GM19240 (cell line): ENCODE results near the gene DNAI1.
"Not testable (repeated sequence)": the region's sequence is repeated elsewhere in the genome, so short reads cannot be mapped to it uniquely, and the experiment has no call there.

ENCODE experiments used
- DNase-seq: peaks from one replicate; pipeline ENCODE4 v3.0.0; 2011; ENCODE audit warnings: low spot score; ENCODE audit not compliant: insufficient read length

Gene DNAI1

DNA sequence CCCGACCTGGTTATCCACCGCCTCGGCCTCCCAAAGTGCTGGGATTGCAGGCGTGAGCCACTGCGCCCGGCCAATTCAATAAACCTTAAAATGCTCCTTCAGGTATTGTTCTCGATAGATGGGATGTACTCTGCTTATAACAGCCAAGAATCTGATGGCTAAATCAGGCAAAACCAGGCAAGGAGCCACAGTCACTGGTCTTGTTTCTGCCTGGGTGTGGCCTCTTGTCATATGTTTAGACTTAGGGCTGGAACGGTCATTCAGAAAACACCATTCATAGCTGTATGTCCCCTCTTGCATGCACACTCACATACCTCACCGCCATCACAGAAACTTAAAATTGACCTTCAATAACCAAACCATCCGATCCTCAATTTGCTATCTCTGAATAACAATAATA is 8.0 kb upstream of the DNAI1 start:
- no peak for DNase-seq

GRCh38 chr9:34451135-34451534 is 7.5 kb upstream of the DNAI1 start:
- no peak for DNase-seq

GRCh38 chr9:34451545-34451944 is 7.1 kb upstream of the DNAI1 start:
- DNase-seq: no peak

DNA sequence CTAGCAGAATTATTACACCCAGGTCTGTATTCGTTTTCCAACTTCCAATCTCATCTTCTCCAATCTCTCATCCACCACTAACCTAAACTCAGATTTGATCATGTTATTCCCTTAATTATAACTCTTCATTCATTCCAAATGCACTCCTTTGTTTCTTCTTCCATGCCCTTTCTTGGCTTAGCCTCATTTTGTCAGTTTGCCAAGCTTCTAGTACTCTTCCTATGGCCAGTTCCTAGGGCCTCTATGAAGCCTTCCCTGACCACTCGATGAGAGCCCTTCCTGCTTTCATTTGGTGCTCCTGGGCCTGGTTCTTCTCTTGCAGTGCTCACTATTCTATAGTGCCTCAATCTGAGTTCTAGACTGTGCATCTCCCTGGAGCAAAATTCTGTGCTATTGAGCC is 6.0 kb upstream of the DNAI1 start:
- DNase-seq: no peak

- no peak for DNase-seq
Measured at GRCh38 chr9:34454571-34455065, 4.0 kb upstream of the DNAI1 start.

DNA sequence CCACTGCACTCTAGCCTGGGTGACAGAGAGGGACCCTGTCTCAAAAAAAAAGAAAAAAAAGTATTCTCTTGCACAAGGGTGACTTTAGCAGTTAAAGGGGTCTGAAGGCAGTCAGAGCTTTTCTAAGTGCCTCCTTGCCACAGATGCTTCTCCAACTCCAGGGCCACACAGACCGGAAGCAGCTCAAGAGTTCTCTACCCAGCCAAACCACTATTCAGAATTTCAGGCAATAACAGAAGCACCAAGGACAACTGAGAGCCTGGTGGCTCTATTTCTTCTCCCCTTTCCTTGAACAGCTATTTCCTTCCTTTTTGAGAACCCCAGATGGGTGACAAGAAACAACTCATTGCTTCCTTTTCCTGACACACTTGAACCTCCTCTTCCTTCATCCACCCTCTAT is 2.5 kb upstream of the DNAI1 start:
- DNase-seq: no peak

- no peak for DNase-seq
Measured at GRCh38 chr9:34456746-34457145, 1.9 kb upstream of the DNAI1 start.

DNA sequence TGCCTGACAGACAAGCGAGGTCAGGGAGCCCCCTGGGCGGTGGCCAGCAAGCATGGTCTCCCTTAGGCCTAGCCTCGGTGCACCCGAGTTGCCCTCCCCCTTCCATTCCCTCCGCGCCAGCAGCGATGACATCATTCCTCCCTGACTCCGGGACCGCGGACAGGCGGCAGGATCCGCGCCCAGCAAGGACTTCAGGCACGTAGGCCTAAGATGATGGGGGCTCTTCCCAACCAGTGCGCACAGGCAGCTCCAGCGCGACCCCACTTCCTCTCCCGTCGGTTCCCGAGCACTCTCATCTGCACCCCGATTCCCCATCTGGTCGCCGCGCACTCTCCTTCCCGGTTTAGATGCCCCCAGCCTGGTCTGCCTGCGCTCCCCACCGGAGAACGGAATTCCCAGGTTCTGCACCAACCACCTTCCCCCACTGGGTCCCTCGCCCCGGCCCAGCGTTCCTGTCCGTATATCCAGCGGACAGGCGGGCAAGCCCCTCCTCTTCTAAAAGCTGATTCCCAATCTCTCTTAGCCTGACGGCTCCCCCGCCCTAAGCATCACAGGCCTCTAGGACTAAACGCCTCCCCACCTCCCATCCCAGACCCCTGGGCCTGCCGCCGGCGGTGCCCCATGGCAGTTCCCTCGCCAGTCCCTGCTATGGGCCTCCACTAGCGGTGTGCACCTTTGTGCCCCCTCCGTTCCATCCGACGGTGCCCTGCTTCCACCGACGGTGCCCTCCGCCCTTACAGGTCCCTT is 1.2 kb upstream of the DNAI1 start:
- no peak for DNase-seq

- no peak for DNase-seq
Measured at GRCh38 chr9:34458959-34459340, 345 bp downstream of the DNAI1 start.

DNA sequence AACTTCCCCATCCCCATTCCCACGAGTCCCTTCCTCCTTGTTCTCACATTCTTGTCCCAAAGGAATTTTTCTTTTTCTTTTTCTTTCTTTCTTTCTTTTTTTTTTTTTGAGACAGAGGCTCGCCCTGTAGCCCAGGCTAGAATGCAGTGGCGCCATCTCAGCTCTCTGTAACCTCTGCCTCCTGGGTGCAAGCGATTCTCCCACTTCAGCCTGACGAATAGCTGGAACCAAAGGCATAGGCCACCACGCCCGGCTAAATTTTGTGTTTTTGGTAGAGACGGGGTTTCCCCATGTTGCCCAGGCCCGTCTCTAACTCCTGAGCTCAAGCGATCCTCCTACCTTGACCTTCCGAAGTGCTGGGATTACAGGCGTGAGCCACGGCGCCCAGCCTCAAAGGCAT is 751 bp downstream of the DNAI1 start:
- DNase-seq: no peak

- no peak for DNase-seq
Measured at GRCh38 chr9:34459941-34460340, 1.3 kb downstream of the DNAI1 start.

DNA sequence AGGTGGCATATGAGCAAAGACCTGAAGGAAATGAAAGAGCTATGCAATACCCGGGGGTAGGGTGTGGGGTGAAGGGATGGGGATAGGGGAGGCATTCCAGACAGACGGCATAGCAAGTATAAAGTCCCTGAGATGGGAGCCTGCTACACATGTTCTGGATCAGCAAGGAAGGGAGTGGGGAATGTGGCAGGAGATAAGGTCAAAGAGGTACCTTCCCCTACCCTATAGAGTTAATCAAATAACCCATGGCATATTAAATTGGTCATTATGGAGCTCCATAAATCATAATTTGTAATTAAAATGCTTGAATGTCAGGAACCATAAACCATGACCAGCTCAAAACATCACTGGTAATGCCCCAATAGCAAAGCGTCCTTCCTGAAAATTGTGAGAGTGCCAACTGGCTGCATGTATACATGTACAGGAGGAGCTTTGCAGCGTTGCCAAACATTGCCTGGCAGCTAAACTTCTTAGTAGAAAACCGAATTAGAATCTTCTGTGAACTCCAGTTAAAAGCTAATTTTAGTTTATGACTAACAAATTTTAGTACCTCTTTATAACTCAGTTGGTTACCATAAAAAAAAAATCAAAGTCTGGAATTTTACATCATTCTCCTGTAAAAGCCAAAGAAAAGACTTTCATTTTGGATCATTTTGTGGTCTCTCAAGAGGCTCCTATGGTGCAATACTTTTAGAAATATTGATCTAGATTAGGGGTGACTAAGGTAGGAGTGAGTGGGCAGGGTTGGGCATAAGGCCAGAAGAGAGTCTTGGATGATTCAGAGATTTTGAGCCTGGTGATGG is 4.7 kb downstream of the DNAI1 start:
- DNase-seq: no peak

DNA sequence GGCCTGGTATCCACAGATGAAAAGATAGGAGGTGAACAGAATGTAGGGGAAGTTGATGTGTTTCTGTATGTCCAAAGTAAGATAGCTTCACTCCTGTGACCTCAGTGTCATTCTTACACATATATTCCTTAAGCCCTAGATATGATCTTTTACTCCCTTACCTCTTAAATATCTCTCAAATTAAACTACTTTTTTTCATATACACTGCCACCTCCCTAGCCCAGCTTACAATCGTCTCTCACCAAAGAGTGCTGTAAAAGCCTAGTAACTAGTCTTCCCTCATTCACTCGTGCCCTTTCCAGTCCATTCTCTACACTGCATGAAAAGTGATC is 5.3 kb downstream of the DNAI1 start:
- no peak for DNase-seq

- DNase-seq: no peak
Measured at GRCh38 chr9:34464571-34464970, 6.0 kb downstream of the DNAI1 start.

DNA sequence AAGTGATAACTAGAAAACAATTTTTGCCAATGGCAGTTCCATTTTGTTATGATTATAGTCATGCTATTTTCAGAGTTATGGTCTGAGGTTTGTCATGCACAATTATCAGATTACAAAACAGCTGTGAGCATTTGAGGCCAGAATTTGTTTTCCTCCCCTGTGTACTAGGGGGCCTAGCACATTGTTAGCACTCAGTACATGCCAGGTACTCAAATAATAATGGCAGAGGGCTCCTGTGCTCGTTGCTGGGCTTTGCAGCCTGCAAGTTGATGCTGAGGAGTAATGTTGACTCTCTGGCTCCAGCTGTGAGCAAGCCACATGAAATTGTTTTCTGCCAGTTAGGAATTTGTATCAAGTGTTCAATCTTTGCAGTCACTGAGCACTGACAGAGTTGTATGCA is 6.9 kb downstream of the DNAI1 start:
- no peak for DNase-seq

GRCh38 chr9:34475097-34475496 is 16.5 kb downstream of the DNAI1 start:
- no peak for DNase-seq

GRCh38 chr9:34477541-34477940 is 18.9 kb downstream of the DNAI1 start:
- DNase-seq: no peak

- no peak for DNase-seq
Measured at GRCh38 chr9:34479431-34479866, 20.8 kb downstream of the DNAI1 start.

DNA sequence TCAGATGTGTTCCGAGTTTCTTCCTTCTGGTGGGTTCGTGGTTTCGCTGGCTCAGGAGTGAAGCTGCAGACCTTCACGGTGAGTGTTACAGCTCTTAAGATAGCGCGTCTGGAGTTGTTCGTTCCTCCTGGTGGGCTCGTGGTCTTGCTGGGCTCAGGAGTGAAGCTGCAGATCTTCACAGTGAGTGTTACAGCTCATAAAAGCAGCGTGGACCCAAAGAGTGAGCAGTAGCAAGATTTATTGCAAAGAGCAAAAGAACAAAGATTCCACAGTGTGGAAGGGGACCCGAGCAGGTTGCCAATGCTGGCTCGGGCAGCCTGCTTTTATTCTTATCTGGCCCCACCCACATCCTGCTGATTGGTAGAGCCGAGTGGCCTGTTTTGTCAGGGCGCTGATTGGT is 23.0 kb downstream of the DNAI1 start:
- not testable (repeated sequence) for DNase-seq

DNA sequence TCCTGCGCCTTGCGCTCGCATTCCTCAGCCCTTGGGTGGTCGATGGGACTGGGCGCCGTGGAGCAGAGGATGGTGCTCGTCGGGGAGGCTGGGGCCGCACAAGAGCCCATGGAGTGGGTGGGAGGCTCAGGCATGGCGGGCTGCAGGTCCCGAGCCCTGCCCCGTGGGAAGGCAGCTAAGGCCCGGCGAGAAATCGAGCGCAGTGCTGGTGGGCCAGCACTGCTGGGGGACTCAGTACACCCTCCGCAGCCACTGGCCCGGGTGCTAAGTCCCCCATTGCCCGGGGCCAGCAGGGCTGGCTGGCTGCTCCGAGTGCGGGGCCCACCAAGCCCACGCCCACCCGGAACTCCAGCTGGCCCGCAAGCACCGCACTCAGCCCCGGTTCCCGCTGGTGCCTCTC is 24.1 kb downstream of the DNAI1 start:
- DNase-seq: not testable (repeated sequence)

GRCh38 chr9:34484678-34485077 is 26.1 kb downstream of the DNAI1 start:
- no peak for DNase-seq

- no peak for DNase-seq
Measured at GRCh38 chr9:34485822-34486221, 27.2 kb downstream of the DNAI1 start.

GRCh38 chr9:34486572-34486971 is 28.0 kb downstream of the DNAI1 start:
- no peak for DNase-seq
